Gastroesophageal sphincter (tissue), 4 donors: Measurements from ENCODE around the gene TSEN34. TPM values are rescaled to one million over a fixed set of nuclear protein-coding genes. Genes with fewer than 3 reads are reported as not detected.
"Not testable (repeated sequence)": the region's sequence is repeated elsewhere in the genome, so short reads cannot be mapped to it uniquely, and the experiment has no call there.

Source experiments
- ATAC-seq: fragments of 150-250 bp; one replicate; pipeline ENCODE4 v1.9.1; 2016; ENCODE audit warnings: mild to moderate bottlenecking, moderate library complexity
- H3K27ac ChIP-seq, 4 donors: fragments of 200-600 bp; sonication (generic) in 3 of 4; 1 replicate in 3 of 4; 2 replicates in 1 of 4; pipeline ENCODE4 v1.5.1; 2016 to 2019
- H3K27me3 ChIP-seq: fragments of 200-600 bp; sonication (generic); one replicate; pipeline ENCODE4 v1.5.1; 2019
- H3K36me3 ChIP-seq, 2 donors: fragments of 200-600 bp; sonication (generic); one replicate each; pipeline ENCODE4 v1.5.1; 2019; ENCODE audit warnings: control low read depth in 1 of 2
- H3K4me1 ChIP-seq, 3 donors: fragments of 200-600 bp; sonication (generic); 1 replicate in 2 of 3; 2 replicates in 1 of 3; pipeline ENCODE4 v1.5.1; 2016 to 2019; ENCODE audit warnings: control low read depth in 2 of 3
- H3K4me3 ChIP-seq, 2 donors: fragments of 200-600 bp; sonication (generic); one replicate each; pipeline ENCODE4 v1.5.1; 2019; ENCODE audit warnings: mild to moderate bottlenecking in 1 of 2, moderate library complexity in 1 of 2
- H3K9me3 ChIP-seq, 3 donors: fragments of 200-600 bp; sonication (generic); one replicate each; pipeline ENCODE4 v1.5.1; 2017 to 2019; ENCODE audit warnings: control low read depth in 2 of 3
- EP300 ChIP-seq: sonication (generic); formaldehyde crosslinking; IDR thresholded peaks from one replicate; pipeline ENCODE4 v1.6.1; 2017; ENCODE audit warnings: antibody characterized with exemption, mild to moderate bottlenecking
- POLR2A ChIP-seq, 2 donors: fragments of 450-650 bp; IDR thresholded peaks; one replicate each; pipeline ENCODE4 v1.6.1; 2017; ENCODE audit warnings: antibody characterized with exemption in 2 of 2, mild to moderate bottlenecking in 2 of 2, moderate library complexity in 1 of 2
- POLR2AphosphoS5 ChIP-seq: sonication (generic); formaldehyde crosslinking; IDR thresholded peaks from one replicate; pipeline ENCODE4 v1.6.1; 2017; ENCODE audit warnings: antibody characterized with exemption
- WGBS, 2 donors: methylation state at CpG; one replicate each; pipeline ENCODE4 v1.1.5; 2018; ENCODE audit warnings: low coverage in 1 of 2; 5-methylcytosine and 5-hydroxymethylcytosine counted together
- total RNA-seq, 4 donors: library from RNA; depleted of rRNA; stranded (reverse); fragments of >200 nt; gene quantifications; one replicate each; pipeline ENCODE4 v1.1.0, GENCODE V29; 2016
- TF ChIP-seq, protein P1 (sequence below), 4 experiments: fragments of 200-600 bp in 2 of 4; fragments of 450-650 bp in 2 of 4; sonication (generic) in 1 of 4; IDR thresholded peaks; one replicate each; pipeline ENCODE4 v1.5.1; 2017 to 2019; ENCODE audit warnings: antibody characterized with exemption in 4 of 4, mild to moderate bottlenecking in 2 of 4, moderate library complexity in 2 of 4

Gene TSEN34
- total RNA-seq, 4 donors from 2014 or later = 57.4 to 73.2 (median 69.8) TPM

DNA sequence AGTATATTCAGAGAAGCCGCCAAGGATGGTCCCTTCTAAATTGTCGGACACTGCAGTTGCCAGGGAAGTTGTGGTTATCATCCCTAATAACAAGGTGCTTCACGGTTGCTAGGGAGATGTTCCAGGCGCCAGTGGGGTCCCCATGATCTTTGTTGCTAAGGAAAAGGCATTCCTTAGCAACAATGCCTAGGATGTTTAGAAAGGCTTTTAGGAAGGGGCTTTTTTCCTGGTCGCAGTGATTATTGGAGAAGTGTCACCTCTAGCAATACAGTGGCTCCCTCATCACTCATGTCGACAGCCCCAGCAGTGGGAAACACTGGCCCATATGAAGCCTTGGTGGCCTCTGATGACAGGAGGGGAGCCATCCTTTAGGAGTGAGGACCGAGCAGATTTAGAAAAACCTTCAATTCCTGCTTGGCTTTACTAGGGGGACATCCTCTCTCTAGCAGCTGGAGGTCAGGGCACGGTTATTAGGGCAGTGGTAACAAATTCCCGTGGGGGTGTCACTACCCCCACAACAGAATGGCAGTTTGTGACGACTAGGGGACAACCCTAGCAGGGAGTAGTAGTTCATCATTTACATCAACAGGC lies 11.8 kb upstream of the TSEN34 start:
- 66 to 80% methylated on average over 2 to 7 of the region's 10 CpGs for WGBS, 2 donors
- no peak overlapping the region for H3K27ac ChIP-seq
- TF ChIP-seq POLR2AphosphoS5 (no peak), EP300 (no peak), POLR2A (IDR thresholded peaks at IDR 0.05) (no peak)
- TF ChIP-seq, protein P1, sequence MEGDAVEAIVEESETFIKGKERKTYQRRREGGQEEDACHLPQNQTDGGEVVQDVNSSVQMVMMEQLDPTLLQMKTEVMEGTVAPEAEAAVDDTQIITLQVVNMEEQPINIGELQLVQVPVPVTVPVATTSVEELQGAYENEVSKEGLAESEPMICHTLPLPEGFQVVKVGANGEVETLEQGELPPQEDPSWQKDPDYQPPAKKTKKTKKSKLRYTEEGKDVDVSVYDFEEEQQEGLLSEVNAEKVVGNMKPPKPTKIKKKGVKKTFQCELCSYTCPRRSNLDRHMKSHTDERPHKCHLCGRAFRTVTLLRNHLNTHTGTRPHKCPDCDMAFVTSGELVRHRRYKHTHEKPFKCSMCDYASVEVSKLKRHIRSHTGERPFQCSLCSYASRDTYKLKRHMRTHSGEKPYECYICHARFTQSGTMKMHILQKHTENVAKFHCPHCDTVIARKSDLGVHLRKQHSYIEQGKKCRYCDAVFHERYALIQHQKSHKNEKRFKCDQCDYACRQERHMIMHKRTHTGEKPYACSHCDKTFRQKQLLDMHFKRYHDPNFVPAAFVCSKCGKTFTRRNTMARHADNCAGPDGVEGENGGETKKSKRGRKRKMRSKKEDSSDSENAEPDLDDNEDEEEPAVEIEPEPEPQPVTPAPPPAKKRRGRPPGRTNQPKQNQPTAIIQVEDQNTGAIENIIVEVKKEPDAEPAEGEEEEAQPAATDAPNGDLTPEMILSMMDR (IDR thresholded peaks at IDR 0.05) = no peak
- H3K27me3 ChIP-seq = peaks cover 4% of the 10 kb centered on the region
- no peaks in the 10 kb centered on the region for H3K4me1 ChIP-seq
- H3K9me3 ChIP-seq = no peaks in the 10 kb centered on the region
- peaks cover 0 to 56% of the 10 kb centered on the region in 2 donors for H3K36me3 ChIP-seq
- no peak overlapping the region for H3K4me3 ChIP-seq
- ATAC-seq = no peak

- H3K36me3 ChIP-seq = peaks cover 0 to 56% of the 10 kb centered on the region in 2 donors
- no peak overlapping the region for H3K4me3 ChIP-seq
- H3K27me3 ChIP-seq = no peaks in the 10 kb centered on the region
- H3K9me3 ChIP-seq = no peaks in the 10 kb centered on the region
- TF ChIP-seq EP300 = no peak
- no peak for TF ChIP-seq POLR2AphosphoS5
- TF ChIP-seq, protein P1 (IDR thresholded peaks at IDR 0.05) = no peak
- TF ChIP-seq POLR2A (IDR thresholded peaks at IDR 0.05) = no peak
- WGBS, 2 donors = 40 to 49% methylated on average over 2 to 4 of the region's 10 CpGs
- no peak for ATAC-seq
- H3K4me1 ChIP-seq = no peaks in the 10 kb centered on the region
- H3K27ac ChIP-seq = no peak overlapping the region
These were observed 11.1 kb upstream of the TSEN34 start for GRCh38 chr19:54179921-54180461.

GRCh38 chr19:54180691-54181091 lies 10.4 kb upstream of the TSEN34 start:
- no peak overlapping the region for H3K4me3 ChIP-seq
- H3K9me3 ChIP-seq = no peaks in the 10 kb centered on the region
- no peaks in the 10 kb centered on the region for H3K4me1 ChIP-seq
- H3K27ac ChIP-seq = no peak overlapping the region
- TF ChIP-seq POLR2AphosphoS5 = no peak
- no peak for TF ChIP-seq EP300
- TF ChIP-seq, protein P1 (IDR thresholded peaks at IDR 0.05) = no peak
- no peak for TF ChIP-seq POLR2A (IDR thresholded peaks at IDR 0.05)
- 95% methylated on average over 13 of the region's 37 CpGs; no CpG with 5 or more reads in 1 of the 2 donors for WGBS, 2 donors
- peaks cover 0 to 56% of the 10 kb centered on the region in 2 donors for H3K36me3 ChIP-seq
- no peak for ATAC-seq
- no peaks in the 10 kb centered on the region for H3K27me3 ChIP-seq

GRCh38 chr19:54181894-54182293 lies 9.2 kb upstream of the TSEN34 start:
- H3K9me3 ChIP-seq, H3K27ac ChIP-seq, H3K4me1 ChIP-seq, ATAC-seq, H3K4me3 ChIP-seq, H3K27me3 ChIP-seq: not testable (repeated sequence)
- 78 to 79% methylated on average over 3 of the region's 3 CpGs for WGBS, 2 donors
- peaks cover 0 to 55% of the 10 kb centered on the region in 2 donors for H3K36me3 ChIP-seq

DNA sequence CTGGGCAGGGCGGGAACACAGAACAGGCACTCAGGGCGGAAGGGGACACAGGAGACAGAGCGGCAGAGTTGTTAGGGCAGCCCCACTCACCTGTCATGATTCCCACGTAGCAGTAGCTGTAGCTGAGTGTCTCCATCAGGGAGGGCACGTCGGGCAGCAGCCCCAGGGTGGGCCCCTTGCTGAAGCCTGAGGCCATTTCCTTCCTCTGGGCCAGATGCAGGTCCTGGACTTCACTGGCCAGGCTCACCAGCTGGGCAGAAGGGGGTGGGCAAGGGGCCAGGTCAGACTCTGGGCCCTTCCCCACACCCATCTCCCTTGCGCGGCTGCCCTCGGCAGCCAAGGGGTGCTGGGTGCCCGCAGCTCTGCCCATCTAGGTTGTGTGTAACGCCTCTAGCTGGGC lies 7.7 kb upstream of the TSEN34 start:
- Histone ChIP-seq H3K36me3 (peaks cover 0 to 52% of the 10 kb centered on the region in 2 donors), H3K27ac (no peak overlapping the region), H3K4me1 (peaks cover 0 to 8% (median 4%) of the 10 kb centered on the region in 3 donors), H3K4me3 (no peak overlapping the region), H3K27me3 (no peaks in the 10 kb centered on the region), H3K9me3 (no peaks in the 10 kb centered on the region)
- WGBS, 2 donors = 80 to 100% methylated on average over 1 to 2 of the region's 11 CpGs
- ATAC-seq = no peak
- TF ChIP-seq EP300 = no peak
- TF ChIP-seq POLR2AphosphoS5 = no peak
- TF ChIP-seq POLR2A (IDR thresholded peaks at IDR 0.05) = no peak
- TF ChIP-seq, protein P1 (IDR thresholded peaks at IDR 0.05) = no peak
